Stimulated activated CD4-positive, alpha-beta T cell treated with anti-CD3 and anti-CD28 coated beads, TNF-alpha, amount 100 ng/mL, for 48 hours (primary cell): Measurements from ENCODE around the gene PKIB.
"Not testable (repeated sequence)": the region's sequence is repeated elsewhere in the genome, so short reads cannot be mapped to it uniquely, and the experiment has no call there.

Experiments used
- DNase-seq, 3 donors: peaks; one replicate each; pipeline ENCODE4 v3.0.0-alpha.2; 2020; ENCODE audit warnings: low read depth in 3 of 3

Gene PKIB

GRCh38 chr6:122620902-122621301, 10.7 kb downstream of the PKIB start:
- DNase-seq: no peak

DNA sequence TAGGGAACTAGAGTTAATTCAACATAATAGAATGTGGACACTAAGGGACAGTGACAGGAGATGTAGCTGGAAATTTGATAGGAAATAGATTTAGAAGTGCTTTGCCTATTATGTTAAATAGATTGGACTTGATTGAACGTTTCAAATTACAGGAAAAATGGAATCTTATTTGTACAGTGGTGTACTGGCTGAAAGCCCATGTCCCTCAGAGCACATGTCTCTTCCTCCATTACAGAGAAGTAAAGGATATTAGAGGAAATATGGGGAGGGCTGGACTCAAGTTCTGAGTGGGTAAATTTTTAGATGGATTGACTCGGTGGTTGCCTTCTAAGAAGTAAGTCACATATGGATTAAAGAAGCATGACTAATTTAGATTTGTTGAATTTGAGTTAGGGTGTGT, 11.4 kb downstream of the PKIB start:
- DNase-seq: no peak

DNA sequence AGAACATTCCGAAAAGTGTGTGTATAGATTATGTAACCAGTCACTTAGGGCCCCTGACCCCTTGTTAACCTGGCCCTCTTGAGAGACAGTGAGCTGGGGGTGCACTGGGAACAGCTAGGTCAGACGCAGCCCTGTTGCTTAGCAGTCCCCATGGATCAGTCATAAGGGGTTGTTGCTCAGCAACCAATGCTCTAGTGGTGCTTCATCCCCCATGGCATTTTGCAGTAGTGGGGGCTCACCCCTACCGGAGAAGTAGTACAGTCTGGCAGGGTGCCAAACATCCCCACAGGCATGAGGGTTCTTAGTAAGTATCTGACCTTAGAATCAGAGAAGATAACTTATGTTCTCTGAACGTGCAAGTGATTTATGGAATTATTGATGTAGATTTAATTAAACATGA, 12.3 kb downstream of the PKIB start:
- DNase-seq: no peak

DNA sequence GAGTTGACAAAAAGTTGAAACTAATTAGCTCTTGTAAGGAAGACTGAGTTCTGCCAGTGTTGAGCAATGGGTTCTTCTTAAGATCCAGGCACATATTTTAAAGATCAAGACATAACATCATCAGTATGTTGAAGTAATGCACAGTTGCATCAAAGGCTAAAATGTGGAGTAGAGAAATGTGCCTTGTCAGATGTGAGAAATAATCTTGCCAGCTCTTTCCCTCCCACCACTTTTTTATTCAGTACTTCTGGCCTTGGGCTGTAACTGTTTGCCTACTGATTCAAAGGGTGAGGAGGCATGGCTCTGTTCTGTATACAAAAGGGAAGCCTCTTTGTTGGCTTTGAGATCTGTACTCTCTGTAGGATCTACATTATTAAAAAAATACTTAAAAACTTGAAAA, 13.1 kb downstream of the PKIB start:
- no peak for DNase-seq

DNA sequence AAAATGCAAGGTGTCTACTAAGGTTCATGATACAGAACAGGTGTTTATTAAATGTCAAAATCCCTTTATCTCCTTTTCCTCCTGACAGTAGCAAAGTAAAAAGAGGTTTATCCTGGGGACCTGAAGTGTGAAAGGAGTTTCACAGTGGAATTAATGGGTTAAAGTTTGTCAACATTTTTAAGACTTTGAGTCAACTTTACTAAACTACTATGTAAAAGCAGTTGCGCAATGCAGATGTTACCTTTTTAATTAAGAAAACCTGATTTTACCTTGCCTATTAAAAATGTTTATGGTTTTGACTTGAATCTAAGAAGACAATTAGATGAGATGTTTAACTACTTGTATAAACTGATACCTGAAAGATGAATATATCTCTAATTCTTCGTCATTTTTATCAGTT, 14.6 kb downstream of the PKIB start:
- no peak for DNase-seq

- DNase-seq: no peak
Measured at GRCh38 chr6:122628714-122629113, 18.5 kb downstream of the PKIB start.

- DNase-seq: no peak
Measured at GRCh38 chr6:122631571-122632249, 21.5 kb downstream of the PKIB start.

DNA sequence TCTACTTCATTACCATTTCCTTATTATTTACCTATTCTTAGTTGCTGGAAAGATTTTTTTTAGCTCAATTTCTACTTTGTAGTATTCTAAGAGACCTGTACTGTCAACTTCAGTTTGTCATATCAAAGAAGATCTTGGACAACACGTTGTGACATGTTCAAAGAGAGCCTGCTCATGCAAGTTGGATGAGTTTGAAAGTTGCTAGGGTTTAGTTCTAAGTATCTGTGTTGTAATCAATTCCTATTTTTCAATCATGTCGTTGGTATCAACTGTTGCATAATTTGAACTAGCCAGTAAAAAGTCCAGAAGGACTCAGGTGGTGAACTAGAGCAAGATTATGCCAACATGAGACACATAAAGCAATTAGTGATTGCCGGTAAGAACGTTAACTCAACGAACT, 30.2 kb downstream of the PKIB start:
- no peak for DNase-seq

- DNase-seq: no peak
Measured at GRCh38 chr6:122641819-122642218, 31.6 kb downstream of the PKIB start.

DNA sequence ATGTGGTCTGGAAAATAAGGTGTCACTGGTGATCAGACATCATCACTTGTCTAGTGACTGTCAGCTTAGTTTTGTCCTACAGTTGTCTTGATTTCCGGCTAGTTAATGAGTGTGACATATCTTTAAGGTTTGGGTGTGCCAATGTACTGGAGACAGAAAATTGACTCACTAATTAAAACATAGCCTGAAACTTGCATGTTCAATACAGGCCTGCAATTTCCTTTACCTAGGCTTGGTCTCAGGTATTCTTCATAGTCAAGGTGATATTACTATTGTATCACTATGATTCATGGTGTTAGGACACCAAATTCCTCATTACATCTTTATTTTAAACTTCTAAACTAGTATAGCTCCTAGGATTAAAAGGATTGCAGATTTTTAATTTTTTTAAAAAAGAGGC, 32.4 kb downstream of the PKIB start:
- DNase-seq: not testable (repeated sequence)

DNA sequence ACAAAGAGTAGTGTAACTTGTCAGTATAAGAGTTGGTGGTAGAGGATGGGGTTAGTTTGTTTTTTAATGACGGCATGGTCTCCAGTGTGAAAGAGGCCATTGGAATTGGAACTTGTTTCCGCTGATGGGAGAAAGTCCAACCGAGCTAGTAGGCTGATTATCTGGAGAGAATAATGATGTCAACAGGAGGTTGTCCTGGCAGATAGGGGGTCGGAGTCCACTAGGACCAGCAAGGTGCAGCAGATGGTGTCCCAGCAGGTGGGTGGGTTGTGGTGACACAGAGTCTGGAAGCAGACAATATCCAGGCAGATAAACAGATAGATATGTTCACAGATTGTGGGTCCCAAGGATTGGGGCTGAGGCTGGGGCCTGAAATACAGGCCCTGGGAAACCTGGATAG, 35.1 kb downstream of the PKIB start:
- DNase-seq: no peak

DNA sequence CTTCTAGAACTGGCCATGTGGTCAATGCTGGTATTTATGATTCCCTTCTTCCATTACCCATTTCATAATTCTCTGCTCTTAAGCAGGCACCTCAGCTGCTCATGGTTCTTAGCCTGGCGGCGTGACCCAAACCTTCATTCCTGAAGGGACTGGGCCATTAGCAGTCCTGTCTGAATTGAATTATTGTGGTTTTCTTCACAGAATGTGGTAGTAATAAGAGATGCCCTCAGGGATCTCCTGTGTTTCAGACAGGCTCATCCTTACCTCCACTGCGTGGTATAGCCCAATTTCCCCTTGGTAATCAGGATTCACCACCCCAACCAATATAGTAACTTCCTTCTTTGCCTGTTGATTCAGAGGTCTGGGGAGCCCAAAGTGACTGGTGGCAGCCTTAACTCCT, 37.6 kb downstream of the PKIB start:
- no peak for DNase-seq

DNA sequence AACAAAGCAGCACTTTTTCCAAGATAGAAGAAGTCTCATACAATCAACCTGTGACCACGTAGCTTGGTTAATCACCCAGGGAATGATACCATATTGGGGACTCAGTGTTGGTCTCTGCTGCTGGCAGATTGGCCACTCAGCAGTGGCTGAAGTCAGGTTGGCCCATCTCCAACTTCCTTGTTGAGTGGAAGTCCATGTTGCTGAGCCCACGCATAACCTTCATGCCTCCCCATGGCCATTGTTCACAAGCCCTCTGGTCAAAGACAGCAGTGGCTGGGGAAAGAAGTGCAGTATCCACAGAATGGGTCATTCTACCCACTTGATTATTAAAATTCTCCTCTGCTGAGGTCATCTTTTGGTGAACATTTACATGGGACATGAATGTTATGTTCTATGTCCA, 38.5 kb downstream of the PKIB start:
- no peak for DNase-seq

- DNase-seq: no peak
Measured at GRCh38 chr6:122649701-122650100, 39.5 kb downstream of the PKIB start.

DNA sequence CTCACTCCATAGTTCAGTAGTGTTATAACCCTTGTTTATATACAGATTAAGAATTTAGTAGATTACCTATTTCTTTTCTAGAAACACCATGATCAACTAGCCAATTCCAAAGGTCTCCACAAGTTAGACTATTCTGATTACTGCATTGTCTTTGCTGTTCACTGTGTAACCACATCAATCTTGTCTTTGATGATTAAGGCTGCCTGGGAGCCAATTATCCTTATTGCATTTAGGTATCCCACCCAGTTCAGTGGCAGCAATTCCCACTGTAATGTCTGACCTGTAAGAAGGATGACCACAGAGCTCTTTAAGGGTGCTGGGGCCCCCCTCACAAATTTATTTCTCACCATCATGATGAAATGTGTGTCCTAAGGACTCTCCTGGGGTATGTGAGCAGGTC, 40.2 kb downstream of the PKIB start:
- DNase-seq: no peak

- DNase-seq: no peak
Measured at GRCh38 chr6:122651031-122651430, 40.8 kb downstream of the PKIB start.

- no peak for DNase-seq
Measured at GRCh38 chr6:122651604-122652003, 41.4 kb downstream of the PKIB start.

DNA sequence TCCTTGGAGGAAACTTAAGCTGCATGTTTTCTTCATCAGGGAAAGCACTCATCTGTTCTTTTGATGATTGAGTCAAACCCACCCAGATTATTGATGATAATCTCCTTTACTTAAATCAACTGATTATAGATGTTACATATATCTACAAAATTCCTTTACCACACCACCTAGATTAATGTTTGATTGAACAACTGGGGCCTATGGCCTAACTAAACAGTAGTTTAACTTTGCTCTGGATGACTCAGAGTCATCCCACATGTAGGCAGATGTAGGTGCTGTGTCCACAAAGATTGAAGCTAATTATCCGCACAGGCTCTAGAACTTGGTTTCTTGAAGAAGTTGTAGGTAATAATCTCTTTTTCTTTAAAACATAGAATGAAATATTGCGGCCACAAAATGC, 42.2 kb downstream of the PKIB start:
- no peak for DNase-seq

GRCh38 chr6:122653094-122653493, 42.9 kb downstream of the PKIB start:
- no peak for DNase-seq

DNA sequence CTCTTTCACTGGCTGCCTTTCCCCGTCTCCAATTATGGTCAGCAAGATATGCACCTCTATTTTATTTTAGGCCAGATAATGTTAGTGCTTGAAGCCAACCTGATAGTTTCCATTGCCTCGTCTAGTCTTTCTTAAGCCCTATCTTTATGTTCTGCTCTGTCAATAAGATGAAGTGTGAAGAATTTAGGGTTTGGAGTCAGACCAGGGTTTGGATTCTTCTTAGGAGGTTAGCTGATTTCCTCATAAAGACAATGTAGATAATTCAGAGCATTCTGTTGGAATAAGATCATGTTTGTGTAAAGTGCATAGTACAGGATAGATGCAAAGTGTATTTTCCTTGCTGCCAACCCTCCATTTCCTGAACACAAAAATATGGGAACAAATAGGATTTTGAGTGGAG, 43.8 kb downstream of the PKIB start:
- DNase-seq: no peak

GRCh38 chr6:122657601-122658000, 47.4 kb downstream of the PKIB start:
- DNase-seq: no peak

DNA sequence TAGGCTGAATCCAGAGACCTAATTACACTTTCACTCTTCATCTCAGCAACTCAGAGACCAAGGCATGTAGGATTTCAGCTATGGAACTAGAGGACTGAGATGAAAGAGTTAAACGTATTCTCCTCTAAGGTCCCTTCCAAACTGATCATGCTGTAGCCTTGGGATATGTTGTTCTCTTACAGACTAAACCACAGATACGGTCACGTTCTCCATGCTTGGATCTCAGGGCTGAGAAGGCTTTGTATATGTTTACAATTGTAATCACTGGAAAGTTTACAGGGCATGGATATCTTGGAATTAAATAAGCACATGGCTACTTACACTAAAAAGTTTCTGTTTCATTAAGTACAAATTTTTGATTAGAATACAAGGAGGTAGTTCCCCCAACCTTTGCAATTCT, 50.1 kb downstream of the PKIB start:
- DNase-seq: no peak

- no peak for DNase-seq
Measured at GRCh38 chr6:122663981-122664380, 53.8 kb downstream of the PKIB start.

- DNase-seq: no peak
Measured at GRCh38 chr6:122665929-122666328, 55.7 kb downstream of the PKIB start.
